ENCODE measurements around the gene SLC8A1. TPM values are rescaled to one million over a fixed set of nuclear protein-coding genes. Genes with fewer than 3 reads are reported as not detected.

The SLC8A1 gene
- total and polyA plus RNA-seq, 2 of the 13 experiments (the other 11 are each of a cell fraction or from before 2014, with no cell fraction given): not detected

DNA sequence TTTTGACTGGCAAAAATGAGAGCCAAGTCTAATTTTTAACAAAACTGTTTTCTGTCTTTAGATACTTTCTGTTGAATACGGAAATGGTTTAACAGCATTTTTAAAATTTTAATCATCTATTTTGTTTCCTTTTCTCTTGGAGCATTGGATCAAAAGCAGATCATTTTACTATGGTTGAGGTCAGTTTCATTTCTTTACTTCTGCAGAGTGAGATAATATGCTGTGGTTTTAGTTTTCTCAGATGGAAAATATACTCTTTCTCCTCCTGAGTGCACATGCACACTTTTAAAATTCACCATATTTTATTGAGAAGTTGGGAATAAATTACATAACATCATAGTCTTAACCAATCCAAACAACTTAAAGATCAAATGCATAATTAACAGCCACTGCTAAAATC lies 283.3 kb downstream of the SLC8A1 start:
- H3K4me3 ChIP-seq (replicated peaks in 1 of 3; ENCODE audit: insufficient read depth in 1 of 3, low read depth in 2 of 3, low read length in 3 of 3): no peak overlapping the region
- 17% methylated on average over 1 of the region's 1 CpG for WGBS (ENCODE audit: low lambda C conversion rate)
- no peak overlapping the region for H2AFZ ChIP-seq (ENCODE audit: low read length)
- no peak for FAIRE-seq
- TF ChIP-seq GPN1 (CRISPR knock-in tag; IDR thresholded peaks at IDR 0.05; ENCODE audit: borderline replicate concordance): no peak
- TF ChIP-seq KLF15 (CRISPR knock-in tag; IDR thresholded peaks at IDR 0.05; ENCODE audit: borderline replicate concordance): no peak
- TF ChIP-seq HNRNPK (IDR thresholded peaks at IDR 0.05; ENCODE audit: low read depth, low read length, poor library complexity, severe bottlenecking): no peak
- TF ChIP-seq PAX8 (CRISPR knock-in tag; IDR thresholded peaks at IDR 0.05; ENCODE audit: borderline replicate concordance): no peak
- no peak for TF ChIP-seq ZNF350 (CRISPR knock-in tag; IDR thresholded peaks at IDR 0.05; ENCODE audit: borderline replicate concordance, low read depth)
- TF ChIP-seq, protein P1, sequence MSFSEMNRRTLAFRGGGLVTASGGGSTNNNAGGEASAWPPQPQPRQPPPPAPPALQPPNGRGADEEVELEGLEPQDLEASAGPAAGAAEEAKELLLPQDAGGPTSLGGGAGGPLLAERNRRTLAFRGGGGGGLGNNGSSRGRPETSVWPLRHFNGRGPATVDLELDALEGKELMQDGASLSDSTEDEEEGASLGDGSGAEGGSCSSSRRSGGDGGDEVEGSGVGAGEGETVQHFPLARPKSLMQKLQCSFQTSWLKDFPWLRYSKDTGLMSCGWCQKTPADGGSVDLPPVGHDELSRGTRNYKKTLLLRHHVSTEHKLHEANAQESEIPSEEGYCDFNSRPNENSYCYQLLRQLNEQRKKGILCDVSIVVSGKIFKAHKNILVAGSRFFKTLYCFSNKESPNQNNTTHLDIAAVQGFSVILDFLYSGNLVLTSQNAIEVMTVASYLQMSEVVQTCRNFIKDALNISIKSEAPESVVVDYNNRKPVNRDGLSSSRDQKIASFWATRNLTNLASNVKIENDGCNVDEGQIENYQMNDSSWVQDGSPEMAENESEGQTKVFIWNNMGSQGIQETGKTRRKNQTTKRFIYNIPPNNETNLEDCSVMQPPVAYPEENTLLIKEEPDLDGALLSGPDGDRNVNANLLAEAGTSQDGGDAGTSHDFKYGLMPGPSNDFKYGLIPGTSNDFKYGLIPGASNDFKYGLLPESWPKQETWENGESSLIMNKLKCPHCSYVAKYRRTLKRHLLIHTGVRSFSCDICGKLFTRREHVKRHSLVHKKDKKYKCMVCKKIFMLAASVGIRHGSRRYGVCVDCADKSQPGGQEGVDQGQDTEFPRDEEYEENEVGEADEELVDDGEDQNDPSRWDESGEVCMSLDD (CRISPR knock-in tag; IDR thresholded peaks at IDR 0.05; ENCODE audit: borderline replicate concordance): no peak
- TF ChIP-seq ZNF234 (CRISPR knock-in tag; conservative IDR thresholded peaks at IDR 0.05): no peak
- no peak for TF ChIP-seq STAT5B (CRISPR knock-in tag; IDR thresholded peaks at IDR 0.05)
- TF ChIP-seq FOXA1 (IDR thresholded peaks at IDR 0.05): no peak
- no peak for TF ChIP-seq FOXA1 (CRISPR knock-in tag; IDR thresholded peaks at IDR 0.05)
- no peak for TF ChIP-seq HMG20A (CRISPR knock-in tag; IDR thresholded peaks at IDR 0.05; ENCODE audit: borderline replicate concordance)
- no peak for TF ChIP-seq HDAC2 (CRISPR knock-in tag; IDR thresholded peaks at IDR 0.05)
- TF ChIP-seq ZSCAN29 (CRISPR knock-in tag; conservative IDR thresholded peaks at IDR 0.05): no peak
- TF ChIP-seq, protein P2, sequence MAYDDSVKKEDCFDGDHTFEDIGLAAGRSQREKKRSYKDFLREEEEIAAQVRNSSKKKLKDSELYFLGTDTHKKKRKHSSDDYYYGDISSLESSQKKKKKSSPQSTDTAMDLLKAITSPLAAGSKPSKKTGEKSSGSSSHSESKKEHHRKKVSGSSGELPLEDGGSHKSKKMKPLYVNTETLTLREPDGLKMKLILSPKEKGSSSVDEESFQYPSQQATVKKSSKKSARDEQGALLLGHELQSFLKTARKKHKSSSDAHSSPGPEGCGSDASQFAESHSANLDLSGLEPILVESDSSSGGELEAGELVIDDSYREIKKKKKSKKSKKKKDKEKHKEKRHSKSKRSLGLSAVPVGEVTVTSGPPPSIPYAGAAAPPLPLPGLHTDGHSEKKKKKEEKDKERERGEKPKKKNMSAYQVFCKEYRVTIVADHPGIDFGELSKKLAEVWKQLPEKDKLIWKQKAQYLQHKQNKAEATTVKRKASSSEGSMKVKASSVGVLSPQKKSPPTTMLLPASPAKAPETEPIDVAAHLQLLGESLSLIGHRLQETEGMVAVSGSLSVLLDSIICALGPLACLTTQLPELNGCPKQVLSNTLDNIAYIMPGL (CRISPR knock-in tag; IDR thresholded peaks at IDR 0.05; ENCODE audit: borderline replicate concordance in 1 of 2, low read depth in 1 of 2): no peak
- no peak for TF ChIP-seq ZNF329 (CRISPR knock-in tag; IDR thresholded peaks at IDR 0.05; ENCODE audit: low read depth)
- TF ChIP-seq, protein P3, sequence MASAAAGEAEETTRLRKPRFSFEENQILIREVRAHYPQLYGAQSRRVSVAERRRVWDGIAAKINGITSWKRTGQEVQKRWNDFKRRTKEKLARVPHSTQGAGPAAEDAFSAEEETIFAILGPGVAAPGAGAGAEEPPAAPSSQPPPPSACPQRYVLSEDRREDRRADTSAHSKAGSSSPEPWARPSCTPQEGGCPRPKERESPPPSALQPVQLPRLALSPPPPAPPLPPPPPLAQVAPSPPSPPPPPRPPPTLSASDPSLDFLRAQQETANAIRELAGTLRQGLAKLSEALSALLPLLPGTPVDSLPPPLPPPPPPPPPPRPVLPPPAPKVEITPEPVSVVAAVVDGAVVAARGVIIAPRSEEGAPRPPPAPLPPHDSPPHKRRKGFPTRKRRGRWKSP (CRISPR knock-in tag; IDR thresholded peaks at IDR 0.05): no peak
- TF ChIP-seq, protein P4, sequence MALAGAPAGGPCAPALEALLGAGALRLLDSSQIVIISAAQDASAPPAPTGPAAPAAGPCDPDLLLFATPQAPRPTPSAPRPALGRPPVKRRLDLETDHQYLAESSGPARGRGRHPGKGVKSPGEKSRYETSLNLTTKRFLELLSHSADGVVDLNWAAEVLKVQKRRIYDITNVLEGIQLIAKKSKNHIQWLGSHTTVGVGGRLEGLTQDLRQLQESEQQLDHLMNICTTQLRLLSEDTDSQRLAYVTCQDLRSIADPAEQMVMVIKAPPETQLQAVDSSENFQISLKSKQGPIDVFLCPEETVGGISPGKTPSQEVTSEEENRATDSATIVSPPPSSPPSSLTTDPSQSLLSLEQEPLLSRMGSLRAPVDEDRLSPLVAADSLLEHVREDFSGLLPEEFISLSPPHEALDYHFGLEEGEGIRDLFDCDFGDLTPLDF (CRISPR knock-in tag; IDR thresholded peaks at IDR 0.05): no peak
- no peak for TF ChIP-seq NFYB (CRISPR knock-in tag; IDR thresholded peaks at IDR 0.05)
- TF ChIP-seq BHLHE40 (IDR thresholded peaks at IDR 0.05; ENCODE audit: low read length): no peak
- intact Hi-C loops (cut with micrococcal nuclease; ENCODE audit: unreplicated experiment) (no loop called here), in situ Hi-C loops (cut with HindIII; ENCODE audit: extremely low pct_ligation_motif_present, low pct_unique_long_range_greater_than_20kb) (no loop called here)
- H3K9me3 ChIP-seq (ENCODE audit: low read length): no peaks in the 10 kb centered on the region
- H4K20me1 ChIP-seq (ENCODE audit: insufficient read depth, low read length): no peaks in the 10 kb centered on the region
- no peaks in the 10 kb centered on the region for H3K27me3 ChIP-seq (ENCODE audit: control insufficient read depth in 1 of 2, insufficient read depth in 2 of 2, low read length in 2 of 2)
- H3K79me2 ChIP-seq (ENCODE audit: insufficient read depth, low read length): no peaks in the 10 kb centered on the region
- POLR2A ChIA-PET: no interaction called here
- ATAC-seq: no peak
- H3K36me3 ChIP-seq (replicated peaks in 1 of 2; ENCODE audit: control insufficient read depth in 1 of 2, insufficient read depth in 2 of 2, low read length in 2 of 2): no peaks in the 10 kb centered on the region
- H3K4me1 ChIP-seq (ENCODE audit: insufficient read depth, low read length): no peaks in the 10 kb centered on the region
- no peak overlapping the region for H3K27ac ChIP-seq (ENCODE audit: extremely low read length, insufficient read depth, low read length)
- DNase-seq (ENCODE audit: low spot score): no peak
- CTCF ChIA-PET (ENCODE audit: low intra/inter-chr PET ratio, low total read pairs): no interaction called here
- H3K9ac ChIP-seq (ENCODE audit: insufficient read depth, low read depth, low read length): no peak overlapping the region
- BruUV-seq (replicated peaks): no TSS peak
- no peak overlapping the region for H3K4me2 ChIP-seq (ENCODE audit: low read depth, low read length)
